Measurements from ENCODE around the gene TMEM40.
"Not testable (repeated sequence)": the region's sequence is repeated elsewhere in the genome, so short reads cannot be mapped to it uniquely, and the experiment has no call there.

TMEM40 gene

DNA sequence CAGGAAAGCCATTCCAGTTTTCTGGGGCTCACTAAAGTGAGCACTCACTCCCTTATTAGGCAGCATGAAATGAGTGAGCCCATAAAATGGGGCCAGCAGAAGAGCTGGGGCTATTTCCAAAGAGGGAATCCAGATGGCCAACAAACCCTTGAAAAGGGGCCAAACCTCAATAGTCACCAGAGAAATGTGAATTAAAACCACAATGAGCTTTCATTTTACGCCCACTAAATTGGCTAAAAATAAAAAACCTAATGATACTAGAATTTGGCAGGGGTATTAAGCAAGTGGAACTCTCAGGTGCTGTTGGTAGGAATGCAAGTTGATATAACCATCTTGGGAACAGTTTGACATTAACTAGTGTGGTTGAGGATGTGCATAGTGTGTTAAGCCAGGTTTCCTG lies 53.1 kb downstream of the TMEM40 start:
- Histone ChIP-seq H3K27me3 (ENCODE audit: insufficient read depth, low read length) (no peaks in the 10 kb centered on the region), H3K4me2 (ENCODE audit: low read length) (no peak overlapping the region), H3K27ac (ENCODE audit: low read depth, low read length) (no peak overlapping the region), H3K18ac (ENCODE audit: low read length) (no peak overlapping the region), H4K8ac (ENCODE audit: low read depth, low read length) (no peak overlapping the region), H3K79me2 (ENCODE audit: control insufficient read depth, insufficient read depth, low read length, poor library complexity) (no peaks in the 10 kb centered on the region), H3K79me1 (ENCODE audit: low read length) (no peaks in the 10 kb centered on the region), H4K91ac (ENCODE audit: low read depth, low read length) (no peak overlapping the region), H3K9me3 (ENCODE audit: insufficient read depth, low read depth, low read length) (no peaks in the 10 kb centered on the region), H2BK5ac (ENCODE audit: low read depth, low read length, poor library complexity) (no peak overlapping the region), H2BK120ac (ENCODE audit: insufficient read depth, low read length, poor library complexity) (no peak overlapping the region), H3K9ac (ENCODE audit: low read length) (no peak overlapping the region), H2AK5ac (ENCODE audit: low read length) (no peak overlapping the region), H2BK12ac (ENCODE audit: low read length) (no peak overlapping the region), H2AFZ (ENCODE audit: insufficient read depth, low read length, poor library complexity) (no peak overlapping the region), H3K4ac (ENCODE audit: low read depth, low read length) (no peak overlapping the region), H3K14ac (ENCODE audit: low read length) (no peak overlapping the region), H3K4me3 (ENCODE audit: low read depth, low read length) (no peak overlapping the region), H3K23ac (ENCODE audit: low read length) (no peak overlapping the region), H4K12ac (ENCODE audit: low read depth, low read length) (no peak overlapping the region), H3K36me3 (ENCODE audit: control insufficient read depth in 1 of 2, insufficient read depth in 2 of 2, low read length in 2 of 2) (no peaks in the 10 kb centered on the region), H3K4me1 (ENCODE audit: control insufficient read depth in 1 of 2, insufficient read depth in 2 of 2, low read length in 2 of 2) (no peaks in the 10 kb centered on the region)
- no CpG with 5 or more reads among the region's 1 CpG for WGBS (ENCODE audit: extremely low coverage, insufficient coverage, insufficient read length)
- DNase-seq, result no peak

DNA sequence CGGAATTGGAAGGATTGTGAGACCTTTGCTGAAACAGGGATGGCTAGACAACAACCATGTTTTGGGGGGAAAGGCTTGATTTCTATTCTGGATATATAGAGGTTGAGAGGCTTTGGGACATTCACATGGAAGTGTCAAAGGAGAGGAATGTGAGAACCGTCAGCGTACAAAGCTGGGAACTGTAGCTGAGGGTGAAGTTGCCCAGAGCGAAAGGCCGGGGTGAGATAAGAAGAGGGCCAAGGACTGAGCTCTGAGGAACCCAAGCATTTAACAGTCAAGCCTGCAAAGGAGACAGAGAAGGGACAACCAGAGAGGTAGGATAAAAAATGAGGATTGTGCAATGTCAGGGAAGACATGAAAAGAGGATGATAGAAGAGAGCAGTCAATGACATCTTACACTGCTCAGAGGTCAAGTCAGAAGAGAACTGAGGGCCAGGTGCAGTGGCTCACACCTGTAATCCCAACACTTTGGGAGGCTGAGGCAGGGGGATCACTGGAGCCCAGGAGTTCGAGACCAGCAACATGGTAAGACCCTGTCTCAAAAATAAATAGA lies 53.6 kb downstream of the TMEM40 start:
- H2BK12ac ChIP-seq (ENCODE audit: low read length), result no peak overlapping the region
- H4K91ac ChIP-seq (ENCODE audit: low read depth, low read length), result no peak overlapping the region
- no peak overlapping the region for H3K4ac ChIP-seq (ENCODE audit: low read depth, low read length)
- no peak overlapping the region for H4K8ac ChIP-seq (ENCODE audit: low read depth, low read length)
- no peak overlapping the region for H3K23ac ChIP-seq (ENCODE audit: low read length)
- no peaks in the 10 kb centered on the region for H3K9me3 ChIP-seq (ENCODE audit: insufficient read depth, low read depth, low read length)
- H3K4me1 ChIP-seq (ENCODE audit: control insufficient read depth in 1 of 2, insufficient read depth in 2 of 2, low read length in 2 of 2), result no peaks in the 10 kb centered on the region
- no peak overlapping the region for H2BK5ac ChIP-seq (ENCODE audit: low read depth, low read length, poor library complexity)
- H3K27ac ChIP-seq (ENCODE audit: low read depth, low read length), result no peak overlapping the region
- DNase-seq, result no peak
- no peak overlapping the region for H3K4me2 ChIP-seq (ENCODE audit: low read length)
- H3K18ac ChIP-seq (ENCODE audit: low read length), result no peak overlapping the region
- no peaks in the 10 kb centered on the region for H3K36me3 ChIP-seq (ENCODE audit: control insufficient read depth in 1 of 2, insufficient read depth in 2 of 2, low read length in 2 of 2)
- no peak overlapping the region for H2AK5ac ChIP-seq (ENCODE audit: low read length)
- H3K79me2 ChIP-seq (ENCODE audit: control insufficient read depth, insufficient read depth, low read length, poor library complexity), result no peaks in the 10 kb centered on the region
- H3K14ac ChIP-seq (ENCODE audit: low read length), result no peak overlapping the region
- no peak overlapping the region for H3K9ac ChIP-seq (ENCODE audit: low read length)
- H3K27me3 ChIP-seq (ENCODE audit: insufficient read depth, low read length), result no peaks in the 10 kb centered on the region
- H3K4me3 ChIP-seq (ENCODE audit: low read depth, low read length), result no peak overlapping the region
- H3K79me1 ChIP-seq (ENCODE audit: low read length), result no peaks in the 10 kb centered on the region
- H2AFZ ChIP-seq (ENCODE audit: insufficient read depth, low read length, poor library complexity), result no peak overlapping the region
- no peak overlapping the region for H2BK120ac ChIP-seq (ENCODE audit: insufficient read depth, low read length, poor library complexity)
- no CpG with 5 or more reads among the region's 6 CpGs for WGBS (ENCODE audit: extremely low coverage, insufficient coverage, insufficient read length)
- H4K12ac ChIP-seq (ENCODE audit: low read depth, low read length), result no peak overlapping the region

DNA sequence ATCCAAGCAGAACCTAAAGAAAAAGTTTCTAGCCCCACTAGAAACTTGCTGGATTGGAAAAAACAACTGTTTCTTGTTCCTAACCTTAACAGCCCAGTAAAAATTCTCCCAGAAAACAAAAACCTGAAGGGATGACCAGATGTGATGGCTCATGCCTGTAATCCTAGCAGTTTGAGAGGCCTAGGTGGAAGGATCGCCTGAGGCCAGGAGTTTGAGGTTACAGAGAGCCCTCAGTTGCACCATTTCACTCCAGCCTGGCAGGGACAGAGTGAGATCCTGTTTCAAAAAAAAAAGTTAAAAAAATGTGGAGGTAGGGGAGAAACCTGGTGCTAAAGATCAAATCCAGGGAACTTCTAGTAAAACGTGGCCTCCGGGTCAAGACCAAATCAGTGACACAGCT lies 56.6 kb downstream of the TMEM40 start:
- no peak overlapping the region for H2AFZ ChIP-seq (ENCODE audit: insufficient read depth, low read length, poor library complexity)
- H3K27ac ChIP-seq (ENCODE audit: low read depth, low read length), result no peak overlapping the region
- H2AK5ac ChIP-seq (ENCODE audit: low read length), result no peak overlapping the region
- no peak overlapping the region for H3K4me2 ChIP-seq (ENCODE audit: low read length)
- H3K79me2 ChIP-seq (ENCODE audit: control insufficient read depth, insufficient read depth, low read length, poor library complexity), result no peaks in the 10 kb centered on the region
- H3K4me1 ChIP-seq (ENCODE audit: control insufficient read depth in 1 of 2, insufficient read depth in 2 of 2, low read length in 2 of 2), result no peaks in the 10 kb centered on the region
- no peaks in the 10 kb centered on the region for H3K9me3 ChIP-seq (ENCODE audit: insufficient read depth, low read depth, low read length)
- no peak overlapping the region for H2BK12ac ChIP-seq (ENCODE audit: low read length)
- no peak overlapping the region for H3K9ac ChIP-seq (ENCODE audit: low read length)
- H4K91ac ChIP-seq (ENCODE audit: low read depth, low read length), result no peak overlapping the region
- DNase-seq, result no peak
- no CpG with 5 or more reads among the region's 3 CpGs for WGBS (ENCODE audit: extremely low coverage, insufficient coverage, insufficient read length)
- no peak overlapping the region for H4K8ac ChIP-seq (ENCODE audit: low read depth, low read length)
- H3K14ac ChIP-seq (ENCODE audit: low read length), result no peak overlapping the region
- H2BK5ac ChIP-seq (ENCODE audit: low read depth, low read length, poor library complexity), result no peak overlapping the region
- H3K27me3 ChIP-seq (ENCODE audit: insufficient read depth, low read length), result no peaks in the 10 kb centered on the region
- no peaks in the 10 kb centered on the region for H3K36me3 ChIP-seq (ENCODE audit: control insufficient read depth in 1 of 2, insufficient read depth in 2 of 2, low read length in 2 of 2)
- no peak overlapping the region for H4K12ac ChIP-seq (ENCODE audit: low read depth, low read length)
- no peak overlapping the region for H3K23ac ChIP-seq (ENCODE audit: low read length)
- no peaks in the 10 kb centered on the region for H3K79me1 ChIP-seq (ENCODE audit: low read length)
- H3K4ac ChIP-seq (ENCODE audit: low read depth, low read length), result no peak overlapping the region
- H3K4me3 ChIP-seq (ENCODE audit: low read depth, low read length), result no peak overlapping the region
- no peak overlapping the region for H3K18ac ChIP-seq (ENCODE audit: low read length)
- no peak overlapping the region for H2BK120ac ChIP-seq (ENCODE audit: insufficient read depth, low read length, poor library complexity)

DNA sequence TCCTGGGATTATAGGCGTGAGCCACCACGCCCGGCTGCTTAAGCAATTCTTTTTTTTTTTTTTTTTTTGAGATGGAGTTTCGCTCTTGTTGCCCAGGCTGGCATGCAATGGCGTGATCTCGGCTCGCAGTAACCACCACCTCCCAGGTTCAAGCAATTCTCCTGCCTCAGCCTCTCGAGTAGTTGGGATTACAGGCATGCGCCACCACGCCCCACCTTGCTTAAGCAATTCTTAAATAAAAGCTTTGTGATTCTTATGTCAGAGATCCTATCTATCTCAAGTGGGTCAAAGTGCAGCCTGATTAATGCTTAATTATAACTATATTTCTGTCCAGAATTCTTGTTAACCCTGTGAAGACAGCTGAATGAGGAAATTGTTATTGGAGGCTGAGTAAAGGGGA lies 57.5 kb downstream of the TMEM40 start:
- H2AK5ac ChIP-seq (ENCODE audit: low read length); H3K14ac ChIP-seq (ENCODE audit: low read length); H3K79me2 ChIP-seq (ENCODE audit: control insufficient read depth, insufficient read depth, low read length, poor library complexity); H4K8ac ChIP-seq (ENCODE audit: low read depth, low read length); H3K36me3 ChIP-seq (ENCODE audit: control insufficient read depth in 1 of 2, insufficient read depth in 2 of 2, low read length in 2 of 2); H2BK5ac ChIP-seq (ENCODE audit: low read depth, low read length, poor library complexity); H3K9me3 ChIP-seq (ENCODE audit: insufficient read depth, low read depth, low read length); H3K27ac ChIP-seq (ENCODE audit: low read depth, low read length); H4K91ac ChIP-seq (ENCODE audit: low read depth, low read length); H3K79me1 ChIP-seq (ENCODE audit: low read length); H3K4me3 ChIP-seq (ENCODE audit: low read depth, low read length); H2BK120ac ChIP-seq (ENCODE audit: insufficient read depth, low read length, poor library complexity); DNase-seq; H4K12ac ChIP-seq (ENCODE audit: low read depth, low read length); H3K23ac ChIP-seq (ENCODE audit: low read length); H2AFZ ChIP-seq (ENCODE audit: insufficient read depth, low read length, poor library complexity); H3K27me3 ChIP-seq (ENCODE audit: insufficient read depth, low read length); H3K9ac ChIP-seq (ENCODE audit: low read length); H3K18ac ChIP-seq (ENCODE audit: low read length); H3K4ac ChIP-seq (ENCODE audit: low read depth, low read length); H3K4me1 ChIP-seq (ENCODE audit: control insufficient read depth in 1 of 2, insufficient read depth in 2 of 2, low read length in 2 of 2); H2BK12ac ChIP-seq (ENCODE audit: low read length); H3K4me2 ChIP-seq (ENCODE audit: low read length): not testable (repeated sequence)
- WGBS (ENCODE audit: extremely low coverage, insufficient coverage, insufficient read length), result no CpG with 5 or more reads among the region's 10 CpGs
